HEK293T (cell line): ENCODE data around the gene TMTC2.

Experiments
- ARNT ChIP-seq: fragments of 450-650 bp; IDR thresholded peaks from 2 replicates; pipeline ENCODE4 v1.6.1; 2017; ENCODE audit warnings: mild to moderate bottlenecking
- BHLHE40 ChIP-seq: fragments of 450-650 bp; IDR thresholded peaks from 2 replicates; pipeline ENCODE4 v1.6.1; 2016; ENCODE audit warnings: mild to moderate bottlenecking, moderate library complexity, borderline replicate concordance
- ELF4 ChIP-seq: fragments of 450-650 bp; IDR thresholded peaks from 2 replicates; pipeline ENCODE4 v1.6.1; 2017; ENCODE audit warnings: antibody characterized with exemption
- FOXK2 ChIP-seq: fragments of 450-650 bp; IDR thresholded peaks from 2 replicates; pipeline ENCODE4 v1.6.1; 2016; ENCODE audit warnings: mild to moderate bottlenecking
- FOXM1 ChIP-seq: fragments of 450-650 bp; IDR thresholded peaks from 2 replicates; pipeline ENCODE4 v1.6.1; 2017; ENCODE audit warnings: mild to moderate bottlenecking, borderline replicate concordance
- ZNF384 ChIP-seq: fragments of 450-650 bp; IDR thresholded peaks from 2 replicates; pipeline ENCODE4 v1.6.1; 2016

DNA sequence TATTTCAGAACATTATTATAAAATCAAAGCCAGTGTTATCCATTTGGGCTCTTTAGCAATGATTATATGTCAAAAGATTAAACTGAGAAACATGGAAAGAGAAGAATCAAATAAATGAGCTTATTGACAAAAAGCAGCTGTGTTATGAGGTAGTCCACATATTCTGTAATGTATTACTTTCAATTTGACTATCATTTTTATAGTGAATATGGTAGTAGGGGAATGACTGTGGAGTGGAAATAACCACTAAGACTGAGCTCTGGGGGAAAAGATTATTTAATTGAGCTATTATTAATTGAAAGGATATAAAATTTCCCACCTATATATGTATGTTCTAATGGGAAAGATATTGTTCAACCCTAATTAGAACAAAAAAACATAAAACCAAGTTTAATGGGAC is 381.3 kb downstream of the TMTC2 start:
- TF ChIP-seq BHLHE40 (no peak), FOXM1 (no peak), ARNT (no peak), ZNF384 (no peak), FOXK2 (no peak), ELF4 (no peak)
